ENCODE measurements around the gene MOCS1. TPM values are rescaled to one million over a fixed set of nuclear protein-coding genes. Genes with fewer than 3 reads are reported as not detected.

MOCS1 gene
- total and polyA plus RNA-seq, 9 of the 15 experiments (the other 6 are each of a cell fraction or from before 2014, with no cell fraction given) = 0.69 to 12.7 (median 8.7) TPM

DNA sequence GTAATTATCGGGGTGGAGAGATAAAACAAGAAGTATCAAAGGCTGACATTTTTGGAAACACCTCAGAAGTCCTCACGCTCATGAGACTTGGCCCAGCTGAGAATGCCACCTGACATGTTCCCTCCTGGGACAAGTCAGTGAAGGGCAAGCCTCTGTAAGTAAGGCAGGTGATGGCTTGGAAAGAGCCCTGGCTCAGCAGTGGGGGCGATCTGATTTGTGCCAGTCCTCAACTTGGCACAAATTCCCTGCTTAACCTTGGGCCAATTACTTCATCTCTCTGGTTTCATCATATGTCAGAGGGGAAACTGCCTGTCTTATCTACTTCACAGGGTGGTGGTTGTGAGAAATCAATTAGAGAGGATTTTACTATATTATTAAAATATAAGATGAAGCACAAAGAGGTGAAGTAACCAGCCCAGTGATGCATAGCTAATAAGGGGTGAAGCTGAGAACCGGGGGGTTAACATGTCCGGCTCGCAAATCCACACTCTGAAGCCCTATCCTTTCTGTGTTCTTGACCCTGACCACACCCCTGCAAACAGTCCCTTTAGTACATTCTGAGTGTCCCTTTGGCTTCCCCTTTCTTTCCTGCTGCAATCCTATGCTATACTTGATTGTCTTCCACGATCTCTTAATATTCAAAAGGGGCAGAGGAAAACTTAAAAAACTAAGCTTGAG lies 8.8 kb upstream of the MOCS1 start (continued):
- TF ChIP-seq KLF13 (tag; IDR thresholded peaks at IDR 0.05; ENCODE audit: borderline replicate concordance, low read depth) (no peak), NR1H2 (CRISPR knock-in tag; IDR thresholded peaks at IDR 0.05) (no peak), CBFA2T2 (conservative IDR thresholded peaks at IDR 0.05) (no peak), ESRRB (CRISPR knock-in tag; IDR thresholded peaks at IDR 0.05; ENCODE audit: borderline replicate concordance) (no peak), TFAM (CRISPR knock-in tag; conservative IDR thresholded peaks at IDR 0.05) (no peak), HNRNPUL1 (IDR thresholded peaks at IDR 0.05; ENCODE audit: low read length) (no peak), SMARCA5 (IDR thresholded peaks at IDR 0.05) (no peak), CXXC5 (CRISPR knock-in tag; IDR thresholded peaks at IDR 0.05) (0 out of 2 replicates have a peak, but pooled peaks have one; percentile 3), IRF2 (CRISPR knock-in tag; IDR thresholded peaks at IDR 0.05) (no peak), KLF10 (CRISPR knock-in tag; IDR thresholded peaks at IDR 0.05) (no peak), RBM39 (optimal IDR thresholded peaks at IDR 0.05; ENCODE audit: low read depth, low read length) (no peak), PTRF (tag; IDR thresholded peaks at IDR 0.05) (no peak), NRF1 (conservative IDR thresholded peaks at IDR 0.05 in 1 of 2, IDR thresholded peaks at IDR 0.05 in 1 of 2) (no peak)
- TF ChIP-seq, protein P1, sequence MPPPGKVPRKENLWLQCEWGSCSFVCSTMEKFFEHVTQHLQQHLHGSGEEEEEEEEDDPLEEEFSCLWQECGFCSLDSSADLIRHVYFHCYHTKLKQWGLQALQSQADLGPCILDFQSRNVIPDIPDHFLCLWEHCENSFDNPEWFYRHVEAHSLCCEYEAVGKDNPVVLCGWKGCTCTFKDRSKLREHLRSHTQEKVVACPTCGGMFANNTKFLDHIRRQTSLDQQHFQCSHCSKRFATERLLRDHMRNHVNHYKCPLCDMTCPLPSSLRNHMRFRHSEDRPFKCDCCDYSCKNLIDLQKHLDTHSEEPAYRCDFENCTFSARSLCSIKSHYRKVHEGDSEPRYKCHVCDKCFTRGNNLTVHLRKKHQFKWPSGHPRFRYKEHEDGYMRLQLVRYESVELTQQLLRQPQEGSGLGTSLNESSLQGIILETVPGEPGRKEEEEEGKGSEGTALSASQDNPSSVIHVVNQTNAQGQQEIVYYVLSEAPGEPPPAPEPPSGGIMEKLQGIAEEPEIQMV (tag; conservative IDR thresholded peaks at IDR 0.05; ENCODE audit: low read depth) = no peak
- TF ChIP-seq, protein P2, sequence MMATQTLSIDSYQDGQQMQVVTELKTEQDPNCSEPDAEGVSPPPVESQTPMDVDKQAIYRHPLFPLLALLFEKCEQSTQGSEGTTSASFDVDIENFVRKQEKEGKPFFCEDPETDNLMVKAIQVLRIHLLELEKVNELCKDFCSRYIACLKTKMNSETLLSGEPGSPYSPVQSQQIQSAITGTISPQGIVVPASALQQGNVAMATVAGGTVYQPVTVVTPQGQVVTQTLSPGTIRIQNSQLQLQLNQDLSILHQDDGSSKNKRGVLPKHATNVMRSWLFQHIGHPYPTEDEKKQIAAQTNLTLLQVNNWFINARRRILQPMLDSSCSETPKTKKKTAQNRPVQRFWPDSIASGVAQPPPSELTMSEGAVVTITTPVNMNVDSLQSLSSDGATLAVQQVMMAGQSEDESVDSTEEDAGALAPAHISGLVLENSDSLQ (IDR thresholded peaks at IDR 0.05) = no peak
- TF ChIP-seq, protein P3, sequence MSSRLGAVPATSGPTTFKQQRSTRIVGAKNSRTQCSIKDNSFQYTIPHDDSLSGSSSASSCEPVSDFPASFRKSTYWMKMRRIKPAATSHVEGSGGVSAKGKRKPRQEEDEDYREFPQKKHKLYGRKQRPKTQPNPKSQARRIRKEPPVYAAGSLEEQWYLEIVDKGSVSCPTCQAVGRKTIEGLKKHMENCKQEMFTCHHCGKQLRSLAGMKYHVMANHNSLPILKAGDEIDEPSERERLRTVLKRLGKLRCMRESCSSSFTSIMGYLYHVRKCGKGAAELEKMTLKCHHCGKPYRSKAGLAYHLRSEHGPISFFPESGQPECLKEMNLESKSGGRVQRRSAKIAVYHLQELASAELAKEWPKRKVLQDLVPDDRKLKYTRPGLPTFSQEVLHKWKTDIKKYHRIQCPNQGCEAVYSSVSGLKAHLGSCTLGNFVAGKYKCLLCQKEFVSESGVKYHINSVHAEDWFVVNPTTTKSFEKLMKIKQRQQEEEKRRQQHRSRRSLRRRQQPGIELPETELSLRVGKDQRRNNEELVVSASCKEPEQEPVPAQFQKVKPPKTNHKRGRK (tag; IDR thresholded peaks at IDR 0.05) = no peak
- TF ChIP-seq, protein P4, sequence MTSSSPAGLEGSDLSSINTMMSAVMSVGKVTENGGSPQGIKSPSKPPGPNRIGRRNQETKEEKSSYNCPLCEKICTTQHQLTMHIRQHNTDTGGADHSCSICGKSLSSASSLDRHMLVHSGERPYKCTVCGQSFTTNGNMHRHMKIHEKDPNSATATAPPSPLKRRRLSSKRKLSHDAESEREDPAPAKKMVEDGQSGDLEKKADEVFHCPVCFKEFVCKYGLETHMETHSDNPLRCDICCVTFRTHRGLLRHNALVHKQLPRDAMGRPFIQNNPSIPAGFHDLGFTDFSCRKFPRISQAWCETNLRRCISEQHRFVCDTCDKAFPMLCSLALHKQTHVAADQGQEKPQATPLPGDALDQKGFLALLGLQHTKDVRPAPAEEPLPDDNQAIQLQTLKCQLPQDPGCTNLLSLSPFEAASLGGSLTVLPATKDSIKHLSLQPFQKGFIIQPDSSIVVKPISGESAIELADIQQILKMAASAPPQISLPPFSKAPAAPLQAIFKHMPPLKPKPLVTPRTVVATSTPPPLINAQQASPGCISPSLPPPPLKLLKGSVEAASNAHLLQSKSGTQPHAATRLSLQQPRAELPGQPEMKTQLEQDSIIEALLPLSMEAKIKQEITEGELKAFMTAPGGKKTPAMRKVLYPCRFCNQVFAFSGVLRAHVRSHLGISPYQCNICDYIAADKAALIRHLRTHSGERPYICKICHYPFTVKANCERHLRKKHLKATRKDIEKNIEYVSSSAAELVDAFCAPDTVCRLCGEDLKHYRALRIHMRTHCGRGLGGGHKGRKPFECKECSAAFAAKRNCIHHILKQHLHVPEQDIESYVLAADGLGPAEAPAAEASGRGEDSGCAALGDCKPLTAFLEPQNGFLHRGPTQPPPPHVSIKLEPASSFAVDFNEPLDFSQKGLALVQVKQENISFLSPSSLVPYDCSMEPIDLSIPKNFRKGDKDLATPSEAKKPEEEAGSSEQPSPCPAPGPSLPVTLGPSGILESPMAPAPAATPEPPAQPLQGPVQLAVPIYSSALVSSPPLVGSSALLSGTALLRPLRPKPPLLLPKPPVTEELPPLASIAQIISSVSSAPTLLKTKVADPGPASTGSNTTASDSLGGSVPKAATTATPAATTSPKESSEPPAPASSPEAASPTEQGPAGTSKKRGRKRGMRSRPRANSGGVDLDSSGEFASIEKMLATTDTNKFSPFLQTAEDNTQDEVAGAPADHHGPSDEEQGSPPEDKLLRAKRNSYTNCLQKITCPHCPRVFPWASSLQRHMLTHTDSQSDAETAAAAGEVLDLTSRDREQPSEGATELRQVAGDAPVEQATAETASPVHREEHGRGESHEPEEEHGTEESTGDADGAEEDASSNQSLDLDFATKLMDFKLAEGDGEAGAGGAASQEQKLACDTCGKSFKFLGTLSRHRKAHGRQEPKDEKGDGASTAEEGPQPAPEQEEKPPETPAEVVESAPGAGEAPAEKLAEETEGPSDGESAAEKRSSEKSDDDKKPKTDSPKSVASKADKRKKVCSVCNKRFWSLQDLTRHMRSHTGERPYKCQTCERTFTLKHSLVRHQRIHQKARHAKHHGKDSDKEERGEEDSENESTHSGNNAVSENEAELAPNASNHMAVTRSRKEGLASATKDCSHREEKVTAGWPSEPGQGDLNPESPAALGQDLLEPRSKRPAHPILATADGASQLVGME (CRISPR knock-in tag; IDR thresholded peaks at IDR 0.05) = no peak
- TF ChIP-seq, protein P5, sequence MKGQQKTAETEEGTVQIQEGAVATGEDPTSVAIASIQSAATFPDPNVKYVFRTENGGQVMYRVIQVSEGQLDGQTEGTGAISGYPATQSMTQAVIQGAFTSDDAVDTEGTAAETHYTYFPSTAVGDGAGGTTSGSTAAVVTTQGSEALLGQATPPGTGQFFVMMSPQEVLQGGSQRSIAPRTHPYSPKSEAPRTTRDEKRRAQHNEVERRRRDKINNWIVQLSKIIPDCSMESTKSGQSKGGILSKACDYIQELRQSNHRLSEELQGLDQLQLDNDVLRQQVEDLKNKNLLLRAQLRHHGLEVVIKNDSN (CRISPR knock-in tag; IDR thresholded peaks at IDR 0.05) = no peak
